IMR-90 (cell line): Measurements from ENCODE around the gene SLCO3A1.

Experiments
- BHLHE40 ChIP-seq: fragments of 150-350 bp; IDR thresholded peaks from 2 replicates; pipeline ENCODE4 v1.6.1; 2016; ENCODE audit warnings: mild to moderate bottlenecking, low read depth, low read length
- CEBPB ChIP-seq: IDR thresholded peaks from 2 replicates; pipeline ENCODE4 v1.6.1; 2012; ENCODE audit warnings: low read depth, low read length, improper control_type of control experiment
- CTCF ChIP-seq: conservative IDR thresholded peaks from 2 replicates; pipeline ENCODE4 v1.5.1; 2012; ENCODE audit warnings: mild to moderate bottlenecking, low read depth, low read length, improper control_type of control experiment
- MAFK ChIP-seq: IDR thresholded peaks from 2 replicates; pipeline ENCODE4 v1.6.1; 2012; ENCODE audit warnings: low read depth, low read length, improper control_type of control experiment
- MXI1 ChIP-seq: IDR thresholded peaks from 2 replicates; pipeline ENCODE4 v1.6.1; 2012; ENCODE audit warnings: low read depth, mild to moderate bottlenecking, low read length, moderate library complexity, borderline replicate concordance
- NFE2L2 ChIP-seq: fragments of 150-350 bp; IDR thresholded peaks from 2 replicates; pipeline ENCODE4 v1.6.1; 2016; ENCODE audit warnings: low read depth, mild to moderate bottlenecking, low read length
- POLR2A ChIP-seq: IDR thresholded peaks from 2 replicates; pipeline ENCODE4 v1.6.1; 2012; ENCODE audit warnings: mild to moderate bottlenecking, low read depth, low read length
- RCOR1 ChIP-seq: IDR thresholded peaks from 2 replicates; pipeline ENCODE4 v1.6.1; 2012; ENCODE audit warnings: mild to moderate bottlenecking, low read length, improper control_type of control experiment; ENCODE audit not compliant: insufficient replicate concordance
- RFX5 ChIP-seq: IDR thresholded peaks from 2 replicates; pipeline ENCODE4 v1.8.0; 2012; ENCODE audit warnings: low read depth, mild to moderate bottlenecking, low read length, moderate library complexity
- TF ChIP-seq, protein P1 (sequence below): fragments of 150-350 bp; IDR thresholded peaks from 2 replicates; pipeline ENCODE4 v1.6.1; 2016; ENCODE audit warnings: low read depth, mild to moderate bottlenecking, low read length, moderate library complexity, borderline replicate concordance

- TF ChIP-seq CTCF (no peak), POLR2A (no peak), BHLHE40 (no peak), RFX5 (no peak), MXI1 (no peak), RCOR1 (no peak), MAFK (no peak), NFE2L2 (no peak), CEBPB (no peak)
- TF ChIP-seq, protein P1, sequence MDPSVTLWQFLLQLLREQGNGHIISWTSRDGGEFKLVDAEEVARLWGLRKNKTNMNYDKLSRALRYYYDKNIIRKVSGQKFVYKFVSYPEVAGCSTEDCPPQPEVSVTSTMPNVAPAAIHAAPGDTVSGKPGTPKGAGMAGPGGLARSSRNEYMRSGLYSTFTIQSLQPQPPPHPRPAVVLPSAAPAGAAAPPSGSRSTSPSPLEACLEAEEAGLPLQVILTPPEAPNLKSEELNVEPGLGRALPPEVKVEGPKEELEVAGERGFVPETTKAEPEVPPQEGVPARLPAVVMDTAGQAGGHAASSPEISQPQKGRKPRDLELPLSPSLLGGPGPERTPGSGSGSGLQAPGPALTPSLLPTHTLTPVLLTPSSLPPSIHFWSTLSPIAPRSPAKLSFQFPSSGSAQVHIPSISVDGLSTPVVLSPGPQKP: no peak
Observed at GRCh38 chr15:91976966-91977365, 123.5 kb downstream of the SLCO3A1 start.
